HFF-Myc (cell line): ENCODE results near the gene TSGA10.

Experiments used
- DNase-seq: peaks from one replicate; pipeline ENCODE4 v3.0.0-alpha.2; 2011; ENCODE audit warnings: low read depth; ENCODE audit errors: extremely low read depth
- H3K4me3 ChIP-seq: replicated peaks from 2 replicates; pipeline ENCODE4 v1.5.1; 2011; ENCODE audit warnings: low read depth, mild to moderate bottlenecking, control low read depth, low read length
- TF ChIP-seq, protein P1 (sequence below): IDR thresholded peaks from 2 replicates; pipeline ENCODE4 v1.5.1; 2012; ENCODE audit warnings: mild to moderate bottlenecking, low read depth, low read length, control low read depth; ENCODE audit errors: missing control alignments

The TSGA10 gene

DNA sequence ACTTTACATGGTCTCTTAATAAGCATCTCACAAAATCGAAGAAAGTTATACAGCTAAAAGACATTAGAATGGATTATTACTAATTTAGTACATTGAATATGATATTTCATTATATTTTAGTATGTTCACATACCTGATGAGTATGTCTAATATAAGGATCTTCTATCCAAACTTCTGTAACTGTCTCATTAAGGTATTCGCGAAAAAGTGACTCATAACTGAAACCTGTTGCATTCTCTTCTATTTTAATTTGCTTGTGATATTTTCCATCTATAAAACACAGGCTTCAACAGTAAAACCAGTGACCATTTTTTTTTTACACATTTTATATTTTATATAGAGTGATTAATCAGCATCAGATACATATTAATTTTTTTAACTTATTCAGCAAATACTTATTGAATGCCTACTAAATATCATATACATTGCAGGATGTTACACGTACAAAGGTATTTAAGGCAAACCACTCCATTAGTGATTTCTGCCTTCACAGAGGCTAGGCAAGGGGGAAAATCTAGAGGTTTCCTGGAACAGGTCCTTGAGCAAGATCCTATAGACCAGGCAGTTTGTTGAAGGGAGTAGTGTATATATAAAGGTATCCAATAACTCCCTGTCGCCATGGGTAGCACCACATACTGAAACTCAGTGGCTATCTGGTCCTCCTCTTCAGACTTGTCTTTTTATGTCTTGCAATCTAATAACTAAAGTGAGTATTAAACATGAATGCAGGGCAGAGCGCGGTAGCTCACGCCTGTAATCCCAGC, 16.8 kb upstream of the TSGA10 start:
- TF ChIP-seq, protein P1, sequence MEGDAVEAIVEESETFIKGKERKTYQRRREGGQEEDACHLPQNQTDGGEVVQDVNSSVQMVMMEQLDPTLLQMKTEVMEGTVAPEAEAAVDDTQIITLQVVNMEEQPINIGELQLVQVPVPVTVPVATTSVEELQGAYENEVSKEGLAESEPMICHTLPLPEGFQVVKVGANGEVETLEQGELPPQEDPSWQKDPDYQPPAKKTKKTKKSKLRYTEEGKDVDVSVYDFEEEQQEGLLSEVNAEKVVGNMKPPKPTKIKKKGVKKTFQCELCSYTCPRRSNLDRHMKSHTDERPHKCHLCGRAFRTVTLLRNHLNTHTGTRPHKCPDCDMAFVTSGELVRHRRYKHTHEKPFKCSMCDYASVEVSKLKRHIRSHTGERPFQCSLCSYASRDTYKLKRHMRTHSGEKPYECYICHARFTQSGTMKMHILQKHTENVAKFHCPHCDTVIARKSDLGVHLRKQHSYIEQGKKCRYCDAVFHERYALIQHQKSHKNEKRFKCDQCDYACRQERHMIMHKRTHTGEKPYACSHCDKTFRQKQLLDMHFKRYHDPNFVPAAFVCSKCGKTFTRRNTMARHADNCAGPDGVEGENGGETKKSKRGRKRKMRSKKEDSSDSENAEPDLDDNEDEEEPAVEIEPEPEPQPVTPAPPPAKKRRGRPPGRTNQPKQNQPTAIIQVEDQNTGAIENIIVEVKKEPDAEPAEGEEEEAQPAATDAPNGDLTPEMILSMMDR, result no peak
- DNase-seq, result no peak
- H3K4me3 ChIP-seq, result no peak overlapping the region

DNA sequence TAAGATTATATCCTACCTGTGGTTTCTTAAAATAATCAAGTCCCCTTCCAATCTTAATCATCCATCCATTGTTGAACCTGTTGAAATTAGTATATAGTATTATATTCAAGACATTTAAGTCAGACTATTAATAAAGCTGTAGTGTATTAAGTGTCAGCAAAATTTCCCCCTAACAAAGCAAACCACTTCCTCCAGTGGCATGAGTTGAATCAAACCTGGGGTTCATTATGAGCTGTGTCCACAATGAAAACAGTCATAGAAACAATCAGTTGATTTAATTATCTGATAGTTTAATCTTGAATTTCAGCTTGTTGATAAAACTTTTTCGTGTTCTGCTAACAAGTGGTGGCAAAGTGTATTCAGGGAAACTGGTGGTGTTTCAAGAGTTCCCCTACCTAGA, 14.8 kb upstream of the TSGA10 start:
- no peak for DNase-seq
- TF ChIP-seq, protein P1, result no peak
- H3K4me3 ChIP-seq, result no peak overlapping the region

DNA sequence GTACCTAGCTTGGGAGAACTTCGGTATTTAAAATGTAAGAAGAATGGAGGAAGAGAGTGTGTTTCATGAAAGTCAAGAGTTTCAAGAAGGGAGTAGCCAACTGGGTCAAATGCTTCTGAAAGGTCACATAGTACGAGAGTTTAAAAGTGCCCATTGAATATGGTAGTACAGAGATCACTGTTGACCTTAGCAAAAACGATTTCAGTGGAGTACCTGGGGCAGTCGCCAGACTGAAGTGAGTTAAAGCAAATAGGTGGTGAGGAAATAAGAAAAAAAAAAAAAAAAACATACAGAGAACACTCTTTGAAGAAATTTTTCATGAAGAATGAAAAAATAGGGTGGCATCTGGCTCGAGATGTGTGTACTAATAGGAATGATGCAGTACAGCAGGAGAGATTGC, 11.5 kb upstream of the TSGA10 start:
- H3K4me3 ChIP-seq, result no peak overlapping the region
- TF ChIP-seq, protein P1, result no peak
- no peak for DNase-seq

DNA sequence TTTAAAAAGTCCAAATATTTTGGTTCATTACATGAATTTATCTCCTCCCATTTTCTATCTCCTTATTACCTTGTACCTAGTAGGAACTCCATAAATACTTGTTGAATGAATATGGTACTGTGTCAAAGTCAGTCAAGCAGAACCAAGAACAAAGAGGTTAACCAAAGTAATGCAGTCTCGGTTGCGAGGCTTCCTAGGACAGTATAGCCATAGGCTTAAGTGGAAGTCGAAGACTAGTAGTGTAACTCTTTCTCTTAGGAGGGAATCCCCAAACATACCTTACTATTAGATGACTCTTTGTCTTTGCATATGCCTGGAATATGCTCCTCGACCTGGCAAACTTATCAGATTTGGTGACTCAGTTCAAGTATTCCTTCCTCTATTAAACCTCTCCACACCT, 4.9 kb upstream of the TSGA10 start:
- no peak overlapping the region for H3K4me3 ChIP-seq
- DNase-seq, result no peak
- TF ChIP-seq, protein P1, result no peak

DNA sequence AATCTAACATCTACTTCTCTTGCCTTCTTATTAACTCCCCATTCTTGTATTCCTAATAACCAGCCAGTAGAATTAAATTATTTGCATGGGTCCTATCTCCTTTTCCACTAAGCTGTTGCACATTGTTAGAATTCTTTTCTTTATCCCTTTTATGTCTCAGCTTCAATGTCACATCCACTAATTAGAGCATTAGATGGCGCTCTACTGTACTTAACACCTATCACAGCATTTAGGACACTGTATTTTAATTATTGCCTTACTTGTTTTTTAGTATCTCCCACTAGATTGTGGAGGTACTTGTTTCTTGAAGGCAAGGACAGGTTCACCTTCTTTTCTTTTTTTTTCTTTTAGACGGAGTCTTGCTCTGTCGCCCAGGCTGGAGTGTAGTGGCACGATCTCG, 3.9 kb upstream of the TSGA10 start:
- DNase-seq, result no peak

DNA sequence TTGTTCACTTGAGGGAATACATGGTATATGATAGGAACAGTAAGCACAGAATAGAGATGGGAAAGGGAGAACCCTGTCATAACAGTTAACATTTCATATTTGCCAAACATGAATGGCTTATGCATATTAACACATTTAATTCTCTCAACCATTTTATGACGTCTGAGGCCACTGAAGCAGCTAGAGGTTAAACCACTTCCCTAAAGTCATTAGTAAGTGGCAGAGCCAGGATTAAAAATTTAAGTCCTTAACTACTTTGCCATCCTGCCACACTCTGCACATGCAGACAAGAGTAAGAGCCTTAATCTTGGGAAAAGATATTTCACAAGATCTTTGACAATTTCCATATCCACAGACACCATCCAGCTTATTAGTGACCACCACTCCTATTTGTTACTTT, 2.1 kb upstream of the TSGA10 start:
- TF ChIP-seq, protein P1, result no peak
- no peak overlapping the region for H3K4me3 ChIP-seq
- DNase-seq, result no peak

More for the DNA sequence above, 3.9 kb upstream of the TSGA10 start:
- no peak overlapping the region for H3K4me3 ChIP-seq
- TF ChIP-seq, protein P1, result no peak
